Measurements from ENCODE around the gene TLR5. TPM values are rescaled to one million over a fixed set of nuclear protein-coding genes. Genes with fewer than 3 reads are reported as not detected.

TLR5 gene
- total RNA-seq, 2 experiments from 2014 or later, result 0.15 to 0.23 TPM

- Mint-ChIP-seq H3K36me3 (ENCODE audit: low read depth) (no peaks in the 10 kb centered on the region), H3K9me3 (no peaks in the 10 kb centered on the region), H3K4me1 (no peaks in the 10 kb centered on the region), H3K27me3 (no peaks in the 10 kb centered on the region), H3K4me3 (no peak overlapping the region), H3K27ac (no peak overlapping the region)
- POLR2A ChIA-PET, result no interaction called here
- CTCF ChIA-PET, result interaction anchor here (1.2 to 2.5 kb wide), 4 partner anchors 35 to 624 kb away, joined by 4 to 27 read pairs (median 12); no protein-coding TSS in a partner anchor
- no peak for DNase-seq
Measured at GRCh38 chr1:223088713-223089240, 54.3 kb downstream of the TLR5 start.

- no peak for DNase-seq
- H3K4me3 Mint-ChIP-seq, result no peak overlapping the region
- no peaks in the 10 kb centered on the region for H3K27me3 Mint-ChIP-seq
- H3K27ac Mint-ChIP-seq, result no peak overlapping the region
- H3K36me3 Mint-ChIP-seq (ENCODE audit: low read depth), result no peaks in the 10 kb centered on the region
- H3K9me3 Mint-ChIP-seq, result no peaks in the 10 kb centered on the region
- ChIA-PET CTCF (interaction anchor here (0.5 to 2.4 kb wide), 3 partner anchors 37 to 394 kb away, joined by 3 to 6 read pairs (median 3); no protein-coding TSS in a partner anchor), POLR2A (no interaction called here)
- no peaks in the 10 kb centered on the region for H3K4me1 Mint-ChIP-seq
Measured at GRCh38 chr1:223087291-223088255, 55.5 kb downstream of the TLR5 start.

- POLR2A ChIA-PET, result no interaction called here
- Mint-ChIP-seq H3K27me3 (no peaks in the 10 kb centered on the region), H3K9me3 (no peaks in the 10 kb centered on the region), H3K4me1 (no peaks in the 10 kb centered on the region), H3K36me3 (ENCODE audit: low read depth) (no peaks in the 10 kb centered on the region), H3K4me3 (no peak overlapping the region), H3K27ac (no peak overlapping the region)
- CTCF ChIA-PET, result no interaction called here
- no peak for DNase-seq
Measured at GRCh38 chr1:223084464-223084866, 58.6 kb downstream of the TLR5 start.

GRCh38 chr1:223083831-223084230, 59.2 kb downstream of the TLR5 start:
- H3K36me3 Mint-ChIP-seq (ENCODE audit: low read depth), result no peaks in the 10 kb centered on the region
- no peaks in the 10 kb centered on the region for H3K9me3 Mint-ChIP-seq
- H3K27ac Mint-ChIP-seq, result no peak overlapping the region
- POLR2A ChIA-PET, result no interaction called here
- H3K4me3 Mint-ChIP-seq, result no peak overlapping the region
- DNase-seq, result no peak
- CTCF ChIA-PET, result interaction anchor here (0.6 kb wide), 1 partner anchor 41 kb away, joined by 4 read pairs; no protein-coding TSS in a partner anchor
- no peaks in the 10 kb centered on the region for H3K4me1 Mint-ChIP-seq
- H3K27me3 Mint-ChIP-seq, result no peaks in the 10 kb centered on the region

- ChIA-PET CTCF (interaction anchor here (0.6 kb wide), 2 partner anchors 42 to 351 kb away, joined by 3 to 4 read pairs; no protein-coding TSS in a partner anchor), POLR2A (no interaction called here)
- Mint-ChIP-seq H3K9me3 (no peaks in the 10 kb centered on the region), H3K36me3 (ENCODE audit: low read depth) (no peaks in the 10 kb centered on the region), H3K27ac (no peak overlapping the region), H3K4me3 (no peak overlapping the region), H3K27me3 (no peaks in the 10 kb centered on the region), H3K4me1 (no peaks in the 10 kb centered on the region)
- no peak for DNase-seq
Measured at GRCh38 chr1:223082914-223083313, 60.1 kb downstream of the TLR5 start.

GRCh38 chr1:223081181-223081994, 61.7 kb downstream of the TLR5 start:
- ChIA-PET CTCF (interaction anchor here (0.7 to 2.3 kb wide), 7 partner anchors 9 to 616 kb away, joined by 3 to 9 read pairs (median 3); partner anchors contain the start of gene FAM177B), POLR2A (interaction anchor here (0.6 kb wide), 1 partner anchor 182 kb away, joined by 3 read pairs; no protein-coding TSS in a partner anchor)
- Mint-ChIP-seq H3K4me3 (peak overlapping the region; percentile 19), H3K9me3 (no peaks in the 10 kb centered on the region), H3K36me3 (ENCODE audit: low read depth) (no peaks in the 10 kb centered on the region), H3K27me3 (peaks cover 4% of the 10 kb centered on the region), H3K27ac (no peak overlapping the region), H3K4me1 (no peaks in the 10 kb centered on the region)
- DNase-seq, result peak; percentile 72

GRCh38 chr1:223079498-223079897, 63.5 kb downstream of the TLR5 start:
- ChIA-PET CTCF (no interaction called here), POLR2A (no interaction called here)
- Mint-ChIP-seq H3K4me1 (no peaks in the 10 kb centered on the region), H3K27ac (no peak overlapping the region), H3K27me3 (peaks cover 5% of the 10 kb centered on the region), H3K4me3 (no peak overlapping the region), H3K36me3 (ENCODE audit: low read depth) (no peaks in the 10 kb centered on the region), H3K9me3 (no peaks in the 10 kb centered on the region)
- no peak for DNase-seq

GRCh38 chr1:223077247-223077833, 65.7 kb downstream of the TLR5 start:
- no peaks in the 10 kb centered on the region for H3K4me1 Mint-ChIP-seq
- POLR2A ChIA-PET, result no interaction called here

GRCh38 chr1:223076362-223076761, 66.7 kb downstream of the TLR5 start:
- H3K9me3 Mint-ChIP-seq, result no peaks in the 10 kb centered on the region
- no peak overlapping the region for H3K4me3 Mint-ChIP-seq
- no peaks in the 10 kb centered on the region for H3K36me3 Mint-ChIP-seq (ENCODE audit: low read depth)
- peaks cover 5% of the 10 kb centered on the region for H3K27me3 Mint-ChIP-seq
- CTCF ChIA-PET, result interaction anchor here (1.5 kb wide), 1 partner anchor 13 kb away, joined by 6 read pairs; no protein-coding TSS in a partner anchor
- no peak for DNase-seq
- H3K27ac Mint-ChIP-seq, result no peak overlapping the region
- no peaks in the 10 kb centered on the region for H3K4me1 Mint-ChIP-seq
- POLR2A ChIA-PET, result no interaction called here

More at GRCh38 chr1:223077247-223077833, 65.7 kb downstream of the TLR5 start:
- CTCF ChIA-PET, result interaction anchor here (1.5 kb wide), 1 partner anchor 12 kb away, joined by 6 read pairs; no protein-coding TSS in a partner anchor
- Mint-ChIP-seq H3K36me3 (ENCODE audit: low read depth) (no peaks in the 10 kb centered on the region), H3K9me3 (no peaks in the 10 kb centered on the region), H3K4me3 (no peak overlapping the region), H3K27me3 (peaks cover 5% of the 10 kb centered on the region), H3K27ac (no peak overlapping the region)
- DNase-seq, result no peak

- Mint-ChIP-seq H3K4me3 (no peak overlapping the region), H3K27ac (no peak overlapping the region), H3K27me3 (peaks cover 5% of the 10 kb centered on the region), H3K36me3 (ENCODE audit: low read depth) (no peaks in the 10 kb centered on the region), H3K4me1 (no peaks in the 10 kb centered on the region), H3K9me3 (no peaks in the 10 kb centered on the region)
- ChIA-PET CTCF (no interaction called here), POLR2A (interaction anchor here (0.6 kb wide), 1 partner anchor 137 kb away, joined by 3 read pairs; no protein-coding TSS in a partner anchor)
- no peak for DNase-seq
Measured at GRCh38 chr1:223075834-223076233, 67.2 kb downstream of the TLR5 start.

- H3K27me3 Mint-ChIP-seq, result peaks cover 5% of the 10 kb centered on the region
- ChIA-PET POLR2A (no interaction called here), CTCF (interaction anchor here (0.7 kb wide), 1 partner anchor 15 kb away, joined by 3 read pairs; no protein-coding TSS in a partner anchor)
- no peaks in the 10 kb centered on the region for H3K4me1 Mint-ChIP-seq
- no peak overlapping the region for H3K27ac Mint-ChIP-seq
- no peak overlapping the region for H3K4me3 Mint-ChIP-seq
- no peaks in the 10 kb centered on the region for H3K9me3 Mint-ChIP-seq
- H3K36me3 Mint-ChIP-seq (ENCODE audit: low read depth), result no peaks in the 10 kb centered on the region
- no peak for DNase-seq
Measured at GRCh38 chr1:223074445-223075300, 68.4 kb downstream of the TLR5 start.
